HEK293T (cell line): ENCODE results near the gene APPBP2.

Experiments used
- BHLHE40 ChIP-seq: fragments of 450-650 bp; IDR thresholded peaks from 2 replicates; pipeline ENCODE4 v1.6.1; 2016; ENCODE audit warnings: mild to moderate bottlenecking, moderate library complexity, borderline replicate concordance
- ELF4 ChIP-seq: fragments of 450-650 bp; IDR thresholded peaks from 2 replicates; pipeline ENCODE4 v1.6.1; 2017; ENCODE audit warnings: antibody characterized with exemption
- FOXA1 ChIP-seq: fragments of 450-650 bp; IDR thresholded peaks from 2 replicates; pipeline ENCODE4 v1.6.1; 2016; ENCODE audit warnings: mild to moderate bottlenecking
- FOXM1 ChIP-seq: fragments of 450-650 bp; IDR thresholded peaks from 2 replicates; pipeline ENCODE4 v1.6.1; 2017; ENCODE audit warnings: mild to moderate bottlenecking, borderline replicate concordance
- HDGF ChIP-seq: fragments of 450-650 bp; IDR thresholded peaks from 2 replicates; pipeline ENCODE4 v1.6.1; 2017; ENCODE audit warnings: antibody characterized with exemption, borderline replicate concordance
- NFRKB ChIP-seq: fragments of 450-650 bp; IDR thresholded peaks from 2 replicates; pipeline ENCODE4 v1.6.1; 2016; ENCODE audit warnings: mild to moderate bottlenecking, moderate library complexity
- PKNOX1 ChIP-seq: fragments of 450-650 bp; IDR thresholded peaks from 2 replicates; pipeline ENCODE4 v1.6.1; 2016
- SP1 ChIP-seq: fragments of 450-650 bp; IDR thresholded peaks from 2 replicates; pipeline ENCODE4 v1.6.1; 2017
- SUZ12 ChIP-seq: fragments of 450-650 bp; IDR thresholded peaks from 2 replicates; pipeline ENCODE4 v1.6.1; 2016; ENCODE audit warnings: mild to moderate bottlenecking
- ZNF384 ChIP-seq: fragments of 450-650 bp; IDR thresholded peaks from 2 replicates; pipeline ENCODE4 v1.6.1; 2016

GRCh38 chr17:60393840-60394723 is 132.0 kb downstream of the APPBP2 start:
- TF ChIP-seq BHLHE40 (no peak), SUZ12 (no peak), ELF4 (no peak), ZNF384 (no peak), HDGF (no peak), PKNOX1 (no peak), NFRKB (no peak), FOXM1 (no peak), SP1 (no peak), FOXA1 (no peak)
